ENCODE data around the gene TRANK1.

Gene TRANK1

DNA sequence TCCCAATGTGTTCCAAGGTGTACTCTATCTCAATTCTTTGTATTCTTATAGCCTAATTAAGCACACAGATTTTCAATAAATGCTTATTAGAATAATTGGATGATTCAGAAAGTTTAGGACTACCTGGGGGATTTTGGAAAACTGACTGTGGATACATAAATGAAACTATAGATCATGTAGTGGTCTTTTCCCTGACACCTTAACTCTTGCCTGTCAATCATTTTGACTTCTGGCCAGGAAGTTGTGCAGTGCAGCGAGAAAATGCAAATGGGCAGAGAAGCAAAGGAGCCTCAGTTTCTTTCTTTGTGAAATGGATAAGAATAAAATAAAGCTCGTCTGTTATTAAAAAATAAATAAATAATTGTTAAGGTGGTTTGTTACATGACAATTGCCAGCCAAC is 133.1 kb downstream of the TRANK1 start:
- Histone ChIP-seq H3F3A (ENCODE audit: control insufficient read depth, insufficient read depth) (no peaks in the 10 kb centered on the region), H3K9me2 (replicated peaks; ENCODE audit: control insufficient read depth, low read length) (no peaks in the 10 kb centered on the region), H3K4me1 (ENCODE audit: control insufficient read depth, low read length) (peaks cover 9% of the 10 kb centered on the region), H3K36me3 (ENCODE audit: control insufficient read depth, low read length) (no peaks in the 10 kb centered on the region), H4K20me1 (ENCODE audit: control insufficient read depth, insufficient read depth, low read depth, low read length) (no peaks in the 10 kb centered on the region), H3K4me3 (ENCODE audit: low read length) (no peak overlapping the region), H3K27me3 (ENCODE audit: control insufficient read depth, low read length) (no peaks in the 10 kb centered on the region), H3K4me2 (ENCODE audit: low read length) (0 out of 2 replicates have a peak overlapping the region, but pooled peaks have one; percentile 4), H3K9me3 (ENCODE audit: control insufficient read depth, insufficient read depth, low read length) (no peaks in the 10 kb centered on the region), H3K27ac (ENCODE audit: low read depth, low read length) (no peak overlapping the region), H3K79me2 (ENCODE audit: control insufficient read depth, low read length) (no peaks in the 10 kb centered on the region)
- TF ChIP-seq EZH2phosphoT487 (IDR thresholded peaks at IDR 0.05; ENCODE audit: borderline replicate concordance, low read length): no peak
- TF ChIP-seq, protein P1, sequence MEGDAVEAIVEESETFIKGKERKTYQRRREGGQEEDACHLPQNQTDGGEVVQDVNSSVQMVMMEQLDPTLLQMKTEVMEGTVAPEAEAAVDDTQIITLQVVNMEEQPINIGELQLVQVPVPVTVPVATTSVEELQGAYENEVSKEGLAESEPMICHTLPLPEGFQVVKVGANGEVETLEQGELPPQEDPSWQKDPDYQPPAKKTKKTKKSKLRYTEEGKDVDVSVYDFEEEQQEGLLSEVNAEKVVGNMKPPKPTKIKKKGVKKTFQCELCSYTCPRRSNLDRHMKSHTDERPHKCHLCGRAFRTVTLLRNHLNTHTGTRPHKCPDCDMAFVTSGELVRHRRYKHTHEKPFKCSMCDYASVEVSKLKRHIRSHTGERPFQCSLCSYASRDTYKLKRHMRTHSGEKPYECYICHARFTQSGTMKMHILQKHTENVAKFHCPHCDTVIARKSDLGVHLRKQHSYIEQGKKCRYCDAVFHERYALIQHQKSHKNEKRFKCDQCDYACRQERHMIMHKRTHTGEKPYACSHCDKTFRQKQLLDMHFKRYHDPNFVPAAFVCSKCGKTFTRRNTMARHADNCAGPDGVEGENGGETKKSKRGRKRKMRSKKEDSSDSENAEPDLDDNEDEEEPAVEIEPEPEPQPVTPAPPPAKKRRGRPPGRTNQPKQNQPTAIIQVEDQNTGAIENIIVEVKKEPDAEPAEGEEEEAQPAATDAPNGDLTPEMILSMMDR (IDR thresholded peaks at IDR 0.05; ENCODE audit: low read depth, low read length, poor library complexity, severe bottlenecking): no peak

DNA sequence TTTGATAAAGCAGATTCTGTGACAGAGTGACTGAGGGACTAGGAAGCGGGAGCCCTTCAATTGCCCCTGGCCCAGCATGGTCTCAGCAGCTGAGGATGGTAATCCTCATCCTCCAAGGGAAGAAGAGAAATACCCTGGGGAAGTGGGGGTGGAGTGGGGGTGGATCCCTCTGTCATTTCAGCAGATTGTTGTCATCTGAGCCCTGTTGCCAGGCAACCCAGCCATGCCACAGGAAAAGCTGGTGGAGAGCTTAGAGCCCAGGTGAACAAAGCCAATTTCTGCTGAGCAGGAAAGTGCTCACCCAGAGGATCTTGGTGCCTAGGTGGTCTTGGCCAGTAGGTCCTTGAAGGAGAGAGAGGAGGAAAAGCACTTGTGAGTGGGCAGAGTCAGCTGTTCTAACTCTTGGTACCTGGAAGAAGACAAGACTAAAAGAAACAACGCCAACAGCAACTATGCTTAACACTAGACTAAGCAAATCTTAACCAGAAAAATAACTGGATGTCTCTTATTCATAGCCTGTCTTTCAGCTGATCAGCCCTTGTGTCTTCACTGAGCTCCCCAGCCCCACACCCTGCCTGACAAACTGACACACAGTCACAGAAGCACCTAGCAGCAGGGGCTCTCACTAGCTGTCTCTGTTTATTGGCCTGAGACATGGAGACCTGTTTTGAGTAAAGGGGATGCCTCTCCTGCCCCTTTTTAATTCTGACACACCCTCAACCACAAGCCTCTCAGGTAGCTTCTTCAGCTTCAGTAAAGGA is 140.4 kb downstream of the TRANK1 start:
- no peak overlapping the region for H3K27ac ChIP-seq (ENCODE audit: low read depth, low read length)
- no peaks in the 10 kb centered on the region for H4K20me1 ChIP-seq (ENCODE audit: control insufficient read depth, insufficient read depth, low read depth, low read length)
- TF ChIP-seq, protein P1 (IDR thresholded peaks at IDR 0.05; ENCODE audit: low read depth, low read length, poor library complexity, severe bottlenecking): no peak
- no peak for TF ChIP-seq EZH2phosphoT487 (IDR thresholded peaks at IDR 0.05; ENCODE audit: borderline replicate concordance, low read length)
- no peaks in the 10 kb centered on the region for H3F3A ChIP-seq (ENCODE audit: control insufficient read depth, insufficient read depth)
- H3K4me1 ChIP-seq (ENCODE audit: control insufficient read depth, low read length): no peaks in the 10 kb centered on the region
- peaks cover 2% of the 10 kb centered on the region; the same call in 1 of the 2 replicates for H3K27me3 ChIP-seq (ENCODE audit: control insufficient read depth, low read length)
- H3K4me3 ChIP-seq (ENCODE audit: low read length): no peak overlapping the region
- no peaks in the 10 kb centered on the region for H3K79me2 ChIP-seq (ENCODE audit: control insufficient read depth, low read length)
- H3K36me3 ChIP-seq (ENCODE audit: control insufficient read depth, low read length): no peaks in the 10 kb centered on the region
- no peaks in the 10 kb centered on the region for H3K9me2 ChIP-seq (replicated peaks; ENCODE audit: control insufficient read depth, low read length)
- no peak overlapping the region for H3K4me2 ChIP-seq (ENCODE audit: low read length)
- no peaks in the 10 kb centered on the region for H3K9me3 ChIP-seq (ENCODE audit: control insufficient read depth, insufficient read depth, low read length)

DNA sequence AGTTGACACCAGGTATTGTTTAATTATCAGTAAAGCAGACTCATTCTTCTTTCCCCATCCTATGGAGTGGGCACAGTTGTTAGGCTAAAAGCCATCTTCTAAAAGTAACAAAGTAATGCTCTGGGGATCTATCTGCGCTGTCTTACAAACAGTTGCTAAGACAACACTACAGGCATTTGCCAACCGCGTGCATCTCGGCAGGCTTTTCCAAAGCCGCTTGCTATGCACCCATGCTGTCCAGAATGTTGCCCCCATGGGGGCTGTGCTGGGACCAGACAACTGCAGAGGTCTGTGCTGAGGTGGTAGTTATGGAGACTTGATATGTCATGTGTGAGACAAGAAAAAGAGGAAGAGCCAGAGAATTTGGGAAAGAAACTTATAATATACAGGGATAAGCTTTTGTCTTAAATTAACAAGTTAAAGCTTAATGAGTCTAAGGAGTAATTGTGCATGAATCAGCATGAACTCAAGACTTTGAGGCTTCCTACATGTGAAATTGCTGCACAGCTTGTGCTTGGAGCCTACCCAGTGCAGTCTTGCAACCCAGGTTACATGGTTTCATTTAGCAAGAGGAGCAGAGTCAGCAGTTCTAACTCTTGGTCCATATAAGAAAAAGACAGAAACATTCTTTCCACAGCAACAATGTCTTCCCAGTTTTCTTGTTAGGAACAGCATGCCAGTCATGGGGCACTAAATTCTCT is 141.6 kb downstream of the TRANK1 start:
- H3K27ac ChIP-seq (ENCODE audit: low read depth, low read length): no peak overlapping the region
- H3F3A ChIP-seq (ENCODE audit: control insufficient read depth, insufficient read depth): no peaks in the 10 kb centered on the region
- peaks cover 2% of the 10 kb centered on the region; the same call in 1 of the 2 replicates for H3K27me3 ChIP-seq (ENCODE audit: control insufficient read depth, low read length)
- H3K79me2 ChIP-seq (ENCODE audit: control insufficient read depth, low read length): no peaks in the 10 kb centered on the region
- no peaks in the 10 kb centered on the region for H4K20me1 ChIP-seq (ENCODE audit: control insufficient read depth, insufficient read depth, low read depth, low read length)
- H3K9me3 ChIP-seq (ENCODE audit: control insufficient read depth, insufficient read depth, low read length): no peaks in the 10 kb centered on the region
- no peaks in the 10 kb centered on the region for H3K4me1 ChIP-seq (ENCODE audit: control insufficient read depth, low read length)
- H3K4me2 ChIP-seq (ENCODE audit: low read length): no peak overlapping the region
- no peak for TF ChIP-seq EZH2phosphoT487 (IDR thresholded peaks at IDR 0.05; ENCODE audit: borderline replicate concordance, low read length)
- TF ChIP-seq, protein P1 (IDR thresholded peaks at IDR 0.05; ENCODE audit: low read depth, low read length, poor library complexity, severe bottlenecking): no peak
- no peak overlapping the region for H3K4me3 ChIP-seq (ENCODE audit: low read length)
- H3K36me3 ChIP-seq (ENCODE audit: control insufficient read depth, low read length): no peaks in the 10 kb centered on the region
- no peaks in the 10 kb centered on the region for H3K9me2 ChIP-seq (replicated peaks; ENCODE audit: control insufficient read depth, low read length)
